C1 segment of cervical spinal cord (tissue), 14 donors: Measurements from ENCODE around the gene IRS2.

Experiments
- DNase-seq, 14 donors: peaks; one replicate each; lab custom pipeline; 2025; lab: John Stamatoyannopoulos, UW

IRS2 gene

DNA sequence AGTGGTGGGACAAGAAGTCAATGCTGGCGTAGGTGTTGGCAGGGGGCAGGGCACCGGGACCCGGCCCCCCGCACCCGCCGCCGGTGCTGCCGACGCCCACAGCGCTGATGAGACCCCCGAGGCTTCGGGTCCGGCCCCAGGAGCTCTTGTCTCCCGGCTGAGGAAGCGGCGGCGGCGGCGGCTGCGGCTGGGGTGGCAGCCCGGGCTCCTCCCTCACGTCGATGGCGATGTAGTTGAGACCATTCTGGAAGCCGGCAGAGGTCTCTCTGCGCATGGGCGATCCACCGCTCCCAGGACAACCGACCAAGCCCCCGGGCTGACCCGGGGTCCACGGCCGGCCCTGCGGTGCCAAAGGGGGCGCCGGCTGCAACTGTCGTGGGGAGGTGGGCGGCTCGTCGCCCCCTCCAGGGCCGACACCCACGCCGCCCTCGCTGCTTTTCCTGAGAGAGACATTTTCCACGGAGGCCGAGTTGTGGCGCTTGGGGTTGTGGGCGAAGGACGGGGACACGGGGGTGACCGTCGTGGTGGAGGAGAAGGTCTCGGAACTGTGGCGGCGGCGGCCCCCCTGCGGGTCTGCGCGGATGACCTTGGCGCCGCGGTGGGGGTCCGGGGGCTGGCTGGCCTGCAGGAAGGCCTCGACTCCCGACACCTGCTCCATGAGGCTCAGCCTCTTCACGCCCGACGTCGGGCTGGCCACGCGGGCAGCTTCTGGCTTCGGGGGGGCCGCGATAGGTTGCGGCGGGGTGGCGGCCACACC is 4.1 kb downstream of the IRS2 start:
- DNase-seq: no peak

GRCh38 chr13:109781384-109782065 is 4.9 kb downstream of the IRS2 start:
- no peak for DNase-seq

DNA sequence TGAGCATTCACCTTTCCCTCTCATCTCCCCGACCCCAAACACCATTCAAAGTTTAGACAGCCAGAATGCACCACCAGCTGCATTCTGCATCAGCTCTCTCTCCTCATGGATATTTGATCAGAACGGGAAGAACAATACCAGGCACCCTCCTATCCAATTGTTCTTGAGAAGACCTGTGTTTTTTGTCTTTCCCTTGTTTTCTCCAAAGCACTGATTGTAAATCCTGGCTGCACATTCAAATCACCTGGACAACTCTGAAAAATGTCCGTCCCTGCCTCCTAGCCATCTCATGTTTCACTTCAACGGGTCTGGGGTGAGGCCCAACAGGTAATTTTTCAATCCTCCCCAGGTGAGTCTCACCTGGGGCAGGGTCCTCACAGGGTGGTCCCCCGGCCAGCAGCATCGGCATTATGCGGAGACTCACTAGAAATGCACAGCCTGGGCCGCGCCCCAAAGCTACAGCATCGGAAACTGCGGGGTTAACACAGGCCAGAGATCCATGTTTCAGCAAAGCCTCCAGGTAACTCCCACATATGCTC is 5.5 kb downstream of the IRS2 start:
- DNase-seq: no peak

DNA sequence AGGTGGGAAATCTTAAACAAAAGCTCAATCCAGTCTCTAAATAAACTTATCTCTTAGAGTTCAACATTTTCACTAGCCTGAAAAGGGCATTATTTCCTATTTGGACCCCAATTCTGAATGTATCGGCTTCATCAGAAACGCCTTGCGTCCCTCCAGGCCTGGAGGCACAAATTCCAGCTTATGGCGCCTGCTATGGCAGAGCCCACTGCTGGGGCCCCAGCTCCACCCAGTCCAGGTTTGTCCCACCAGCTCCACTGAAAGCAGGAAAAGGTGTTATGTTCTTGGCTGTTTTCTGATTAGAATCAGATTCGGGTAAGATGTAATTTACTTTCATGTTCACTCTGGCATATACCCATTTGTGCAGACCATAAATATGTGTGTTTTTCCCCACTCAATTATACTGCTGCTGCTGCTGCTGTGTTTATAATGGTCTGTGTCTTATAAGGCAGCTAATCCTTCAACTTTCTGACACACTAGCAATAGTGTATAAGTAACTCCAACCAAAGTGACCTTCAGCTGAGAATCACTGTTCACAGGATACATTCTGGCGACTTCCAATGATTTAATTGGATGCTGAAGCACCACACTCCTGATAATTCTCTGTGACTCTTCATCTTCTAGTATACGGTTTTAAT is 6.4 kb downstream of the IRS2 start:
- no peak for DNase-seq

- DNase-seq: no peak
Observed at GRCh38 chr13:109779074-109779473, 7.3 kb downstream of the IRS2 start.

GRCh38 chr13:109778102-109778542 is 8.3 kb downstream of the IRS2 start:
- no peak for DNase-seq

GRCh38 chr13:109776575-109776974 is 9.8 kb downstream of the IRS2 start:
- DNase-seq: no peak

DNA sequence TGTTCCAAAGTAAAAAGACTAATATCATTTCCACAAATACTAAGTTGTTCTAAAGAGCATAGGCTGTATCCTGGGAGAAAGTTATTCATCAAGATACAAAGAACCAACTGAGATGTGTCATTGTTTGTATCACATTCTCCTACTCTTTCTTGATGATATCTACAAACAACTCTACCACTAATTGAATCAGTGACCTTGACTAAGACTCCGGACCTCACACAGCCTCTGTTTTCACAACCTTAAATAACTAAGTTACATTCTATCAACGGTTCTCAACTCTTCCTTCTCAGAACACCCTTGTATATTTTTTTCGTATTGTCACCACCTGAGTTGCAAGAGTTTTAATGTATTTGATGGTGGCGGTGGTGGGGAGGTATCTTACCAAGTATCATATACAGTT is 12.6 kb downstream of the IRS2 start:
- DNase-seq: no peak

DNA sequence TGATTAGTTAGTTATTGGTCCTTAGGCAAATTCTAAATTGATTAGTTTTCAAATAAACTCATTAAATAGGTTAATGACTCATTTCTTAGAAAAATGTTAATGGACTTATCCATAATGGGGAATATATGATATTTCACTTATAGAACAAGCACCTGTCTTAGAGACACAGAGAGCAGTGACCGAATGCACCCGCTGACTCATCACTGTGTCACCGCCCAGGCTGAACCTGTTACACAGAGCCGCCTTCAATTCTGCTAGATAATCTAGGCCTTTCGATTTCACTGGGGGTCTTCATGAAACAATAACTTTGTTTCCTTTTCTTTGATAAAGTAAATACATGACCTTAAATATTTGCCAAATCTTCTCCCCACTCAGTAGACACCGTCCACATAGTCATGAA is 13.1 kb downstream of the IRS2 start:
- no peak for DNase-seq

DNA sequence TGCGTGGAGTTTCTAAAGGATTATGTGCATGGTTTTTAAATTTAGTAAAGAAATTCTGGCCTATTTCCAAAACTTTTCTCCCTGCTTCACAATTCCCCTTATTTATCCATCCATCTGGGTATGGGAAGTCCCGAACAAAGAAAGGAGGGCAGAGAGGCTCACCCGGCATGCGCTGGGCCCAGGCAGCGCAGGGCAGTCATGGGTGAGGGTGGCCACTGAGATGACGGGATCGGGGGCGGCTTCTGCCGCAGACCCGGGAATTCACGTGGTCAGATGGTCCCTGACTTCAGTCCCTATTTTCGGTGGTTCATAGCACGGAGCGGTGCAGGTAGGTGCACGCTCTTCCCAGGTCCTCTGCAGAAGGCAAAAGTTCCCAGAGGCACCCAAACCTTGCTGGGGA is 14.5 kb downstream of the IRS2 start:
- no peak for DNase-seq

GRCh38 chr13:109770436-109770835 is 15.9 kb downstream of the IRS2 start:
- DNase-seq: peak in 1 of 14 donors; percentile 23

- no peak for DNase-seq
Observed at GRCh38 chr13:109769921-109770320, 16.5 kb downstream of the IRS2 start.

- DNase-seq: no peak
Observed at GRCh38 chr13:109769275-109769674, 17.1 kb downstream of the IRS2 start.

GRCh38 chr13:109768616-109769015 is 17.8 kb downstream of the IRS2 start:
- no peak for DNase-seq

GRCh38 chr13:109768176-109768575 is 18.2 kb downstream of the IRS2 start:
- no peak for DNase-seq

DNA sequence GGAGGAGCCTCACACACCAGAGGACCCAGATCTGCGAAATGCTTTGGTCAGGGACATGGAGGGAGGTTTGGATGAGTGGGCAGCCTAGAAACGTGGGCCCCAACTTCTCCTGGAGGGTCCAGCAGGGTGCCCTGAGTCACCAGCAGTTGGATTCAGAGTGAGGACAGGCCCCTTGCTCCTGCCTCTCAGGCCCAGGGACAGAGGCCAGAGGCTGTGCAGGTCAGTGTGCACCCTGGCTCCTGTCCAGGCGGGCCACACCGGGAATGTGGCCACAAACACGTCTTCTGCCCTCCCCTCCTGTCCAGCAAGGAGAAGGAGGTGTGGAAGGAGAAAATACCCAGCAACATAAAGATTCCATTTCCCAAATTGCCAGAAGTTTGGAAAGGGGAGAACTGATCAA is 19.4 kb downstream of the IRS2 start:
- DNase-seq: no peak

DNA sequence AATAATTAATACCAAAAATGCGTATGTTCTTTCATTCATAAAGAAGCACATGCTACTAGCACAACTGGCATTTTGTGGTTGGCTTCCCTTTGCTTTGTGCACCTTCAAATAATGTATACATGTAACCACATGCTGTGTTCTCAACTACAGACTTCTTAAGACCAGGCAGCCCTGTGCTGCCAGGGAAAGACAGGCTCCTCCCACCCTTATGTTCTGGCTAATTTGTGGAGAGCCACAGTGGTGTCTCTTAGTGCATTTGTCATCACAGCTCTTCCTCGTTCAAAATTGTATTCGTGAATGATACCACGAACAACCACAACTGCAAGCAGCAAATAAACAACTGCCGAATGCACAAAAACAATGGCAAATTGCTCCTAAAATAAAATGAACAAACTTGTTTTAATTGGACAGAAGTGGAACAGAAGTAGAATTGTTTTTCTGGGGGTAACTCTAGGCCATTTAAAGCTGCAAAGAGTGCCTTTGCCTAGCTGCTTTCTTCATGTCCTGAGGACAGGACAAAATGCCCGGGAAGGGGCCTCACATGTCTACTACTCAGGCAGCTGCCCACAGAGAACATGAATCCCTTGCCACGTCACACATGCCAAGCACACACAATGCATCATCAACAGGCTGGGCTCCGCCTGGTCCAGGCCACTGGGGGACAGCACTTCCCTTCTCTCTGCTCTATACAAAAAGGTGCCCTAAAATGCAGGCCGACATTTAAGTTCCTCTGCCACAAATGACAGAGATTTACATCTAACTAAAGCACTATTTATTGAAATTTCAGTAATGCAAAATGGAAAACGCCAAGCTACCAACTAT is 21.7 kb downstream of the IRS2 start:
- peak in 9 of 14 donors; percentile 48 to 76 (median 53) for DNase-seq

- no peak for DNase-seq
Observed at GRCh38 chr13:109764045-109764444, 22.3 kb downstream of the IRS2 start.

DNA sequence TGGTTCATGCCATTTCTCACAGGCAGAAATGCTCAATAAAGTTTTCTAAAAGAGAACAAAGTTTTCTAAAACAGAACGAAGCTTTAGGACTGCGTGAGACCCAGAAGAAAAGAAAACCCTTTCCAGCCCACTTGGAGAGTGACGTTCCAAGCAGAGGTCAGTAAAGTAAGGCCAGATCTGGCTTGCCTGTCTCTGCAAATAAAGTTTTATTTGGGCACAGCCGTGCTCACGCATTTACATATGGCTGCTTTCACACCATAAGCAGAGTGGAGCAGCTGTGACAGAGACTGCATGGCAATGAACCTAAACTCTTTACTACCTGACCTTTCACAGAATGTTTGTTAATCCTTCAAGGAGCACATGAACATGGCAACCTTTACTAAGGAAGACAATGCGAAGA is 23.6 kb downstream of the IRS2 start:
- no peak for DNase-seq

DNA sequence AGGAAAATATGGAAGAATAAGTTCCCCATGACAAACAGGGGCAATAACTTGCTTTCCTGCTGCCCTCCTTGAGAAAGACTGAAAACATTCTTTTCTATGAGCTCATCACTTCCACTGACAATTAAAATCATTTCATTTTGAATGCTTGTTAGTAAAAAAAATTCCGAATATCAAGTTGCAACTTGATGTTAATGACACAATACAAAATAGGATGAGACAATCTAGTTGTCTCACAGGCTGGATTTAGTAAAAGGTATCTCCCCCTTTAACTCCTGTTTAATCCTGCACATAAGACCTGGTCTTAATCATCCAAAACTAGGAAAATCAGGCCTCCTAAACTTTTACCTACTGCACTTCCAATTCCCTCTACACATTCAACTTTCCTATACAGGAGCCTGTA is 24.7 kb downstream of the IRS2 start:
- no peak for DNase-seq

- peak in 1 of 14 donors; percentile 21 for DNase-seq
Observed at GRCh38 chr13:109760951-109761350, 25.4 kb downstream of the IRS2 start.

DNA sequence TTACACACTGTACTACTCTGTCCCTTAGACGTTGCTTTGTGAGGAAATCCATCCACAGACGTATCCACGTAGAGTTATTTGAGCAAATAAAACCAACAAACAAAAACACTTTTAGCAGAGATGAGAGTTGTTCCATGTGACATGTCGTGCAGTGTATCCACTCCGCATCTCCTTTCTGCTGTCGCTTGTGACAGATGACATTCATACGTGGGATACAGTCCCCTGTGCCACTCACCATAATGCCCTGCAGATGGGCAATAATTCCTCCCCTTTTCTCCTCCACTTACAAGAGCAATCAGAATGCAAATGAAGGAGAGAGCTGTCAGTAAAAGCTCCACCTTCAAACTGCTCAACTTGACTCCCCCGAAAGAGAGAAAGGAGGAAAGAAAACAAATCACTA is 26.0 kb downstream of the IRS2 start:
- DNase-seq: no peak
